ENCODE results near the gene TUBA4A.

Gene TUBA4A

GRCh38 chr2:219229305-219230058 lies 24.2 kb downstream of the TUBA4A start, which contains the start of the genes ANKZF1 and ATG9A:
Gene ANKZF1 (plus strand): TSS chr2:219229806. CDS start chr2:219230258, 452 bp downstream.
Gene ATG9A (minus strand): TSS chr2:219229636. CDS start chr2:219228024, 1,612 bp downstream.
- DNase-seq, result peak; percentile 98

- no peak for DNase-seq
These were observed 24.8 kb downstream of the TUBA4A start for GRCh38 chr2:219228911-219229304.

- DNase-seq, result no peak
These were observed 25.4 kb downstream of the TUBA4A start for GRCh38 chr2:219228041-219228910.

GRCh38 chr2:219225350-219225749 lies 28.4 kb downstream of the TUBA4A start:
- no peak for DNase-seq

GRCh38 chr2:219223831-219224610 lies 29.7 kb downstream of the TUBA4A start:
- no peak for DNase-seq

GRCh38 chr2:219221957-219222518 lies 31.7 kb downstream of the TUBA4A start:
- DNase-seq, result no peak

- no peak for DNase-seq
These were observed 32.9 kb downstream of the TUBA4A start for GRCh38 chr2:219220652-219221402.

GRCh38 chr2:219219784-219220532 lies 33.8 kb downstream of the TUBA4A start:
- DNase-seq, result no peak

- DNase-seq, result peak; percentile 79
These were observed 34.7 kb downstream of the TUBA4A start, which contains the start of gene ABCB6 for GRCh38 chr2:219218732-219219701. Gene ABCB6 (minus strand): TSS chr2:219218958. CDS start chr2:219218673, 285 bp downstream.

GRCh38 chr2:219218217-219218731 lies 35.4 kb downstream of the TUBA4A start:
- no peak for DNase-seq

GRCh38 chr2:219216535-219216915 lies 37.2 kb downstream of the TUBA4A start:
- no peak for DNase-seq

- no peak for DNase-seq
These were observed 37.7 kb downstream of the TUBA4A start for GRCh38 chr2:219215871-219216534.

- no peak for DNase-seq
These were observed 38.9 kb downstream of the TUBA4A start for GRCh38 chr2:219214786-219215185.

GRCh38 chr2:219214141-219214540 lies 39.6 kb downstream of the TUBA4A start:
- DNase-seq, result no peak

- DNase-seq, result no peak
These were observed 40.1 kb downstream of the TUBA4A start for GRCh38 chr2:219213486-219214071.

GRCh38 chr2:219213026-219213415 lies 40.7 kb downstream of the TUBA4A start:
- DNase-seq, result no peak

GRCh38 chr2:219210886-219211362 lies 42.8 kb downstream of the TUBA4A start:
- DNase-seq, result no peak

- DNase-seq, result no peak
These were observed 43.4 kb downstream of the TUBA4A start for GRCh38 chr2:219210196-219210885.

Data from activated gamma-delta T cell treated with Interleukin-2 at 50 U/mL for 16 hours (primary cell).